Measurements from ENCODE around the gene NUBPL.

DNA sequence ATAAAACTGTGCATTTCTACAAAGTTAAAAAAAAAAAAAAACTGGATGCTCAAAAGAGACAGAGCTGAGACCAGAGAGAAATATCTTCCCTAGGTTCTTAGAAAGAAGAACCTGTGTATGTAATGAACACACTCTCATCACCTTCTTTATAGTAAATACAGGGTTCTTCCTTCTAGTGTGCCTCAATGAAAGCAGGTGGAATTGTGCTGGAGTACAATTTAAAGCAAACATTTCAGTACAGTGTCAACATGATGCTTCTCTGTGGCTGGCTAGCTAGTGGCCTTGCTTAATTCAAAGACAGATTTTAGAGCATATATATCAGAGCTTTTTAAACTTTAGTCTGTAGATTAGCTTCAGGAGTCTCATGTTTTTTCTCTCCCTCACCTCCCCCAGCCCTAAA is 266.1 kb downstream of the NUBPL start:
- TF ChIP-seq EZH2phosphoT487 (IDR thresholded peaks at IDR 0.05; ENCODE audit: low read length), result no peak
- TF ChIP-seq EZH2 (optimal IDR thresholded peaks at IDR 0.05; ENCODE audit: low read depth, low read length), result no peak

All from MM.1S (cell line).